WTC11 (cell line): ENCODE data around the gene SNX9. TPM values are rescaled to one million over a fixed set of nuclear protein-coding genes. Genes with fewer than 3 reads are reported as not detected.

Experiments
- ATAC-seq: fragments of 200-7000 bp; cut with Tn5 transposase; 2 replicates; pipeline ENCODE4 v1.10.0; 2021; ENCODE audit warnings: mild to moderate bottlenecking, moderate library complexity
- CTCF ChIA-PET: fragments of 300-600 bp; sonication (Branson Sonifier 250); formaldehyde crosslinking; loops from one replicate; lab custom pipeline; 2021; ENCODE audit warnings: antibody characterized with exemption; lab: Charles Lee
- POLR2A ChIA-PET: fragments of 350-600 bp; sonication (Branson Sonifier 250); formaldehyde crosslinking; loops from one replicate; lab custom pipeline; 2021; ENCODE audit warnings: antibody characterized with exemption; lab: Charles Lee
- DNase-seq: peaks from one replicate; pipeline ENCODE4 v3.0.0; 2021; ENCODE audit warnings: low spot score
- H3K27ac Mint-ChIP-seq: 2 replicates; pipeline ENCODE4 v1.8.0; 2021; ENCODE audit warnings: mixed read lengths
- H3K27me3 Mint-ChIP-seq: 2 replicates; pipeline ENCODE4 v1.8.0; 2021; ENCODE audit warnings: low read depth, mild to moderate bottlenecking, moderate library complexity, mixed read lengths
- H3K36me3 Mint-ChIP-seq: 2 replicates; pipeline ENCODE4 v1.8.0; 2021; ENCODE audit warnings: mixed read lengths
- H3K4me1 Mint-ChIP-seq: 2 replicates; pipeline ENCODE4 v1.8.0; 2022; ENCODE audit warnings: mixed read lengths
- H3K4me3 Mint-ChIP-seq: 2 replicates; pipeline ENCODE4 v1.8.0; 2021; ENCODE audit warnings: mild to moderate bottlenecking, moderate library complexity, mixed read lengths
- H3K9me3 Mint-ChIP-seq: 2 replicates; pipeline ENCODE4 v1.8.0; 2021; ENCODE audit warnings: mixed read lengths
- ATF2 ChIP-seq: sonication (generic); formaldehyde crosslinking; IDR thresholded peaks from 2 replicates; pipeline ENCODE4 v1.8.1; 2022; ENCODE audit warnings: low read depth, missing genetic modification reagents, borderline replicate concordance
- ATF3 ChIP-seq: sonication (generic); formaldehyde crosslinking; conservative IDR thresholded peaks from 2 replicates; pipeline ENCODE4 v1.8.1; 2022; ENCODE audit warnings: mild to moderate bottlenecking, missing genetic modification reagents
- CREB1 ChIP-seq: sonication (generic); formaldehyde crosslinking; IDR thresholded peaks from 2 replicates; pipeline ENCODE4 v1.8.0; 2023; ENCODE audit warnings: mild to moderate bottlenecking, missing genetic modification reagents
- CTCF ChIP-seq: fragments of 200-600 bp; IDR thresholded peaks from 2 replicates; pipeline ENCODE4 v1.8.0; 2022; ENCODE audit warnings: antibody characterized with exemption
- ETV6 ChIP-seq: sonication (generic); formaldehyde crosslinking; IDR thresholded peaks from 2 replicates; pipeline ENCODE4 v1.8.1; 2022; ENCODE audit warnings: mild to moderate bottlenecking, missing genetic modification reagents
- FOXP1 ChIP-seq: sonication (generic); formaldehyde crosslinking; IDR thresholded peaks from 2 replicates; pipeline ENCODE4 v1.8.0; 2022; ENCODE audit warnings: missing genetic modification reagents, mild to moderate bottlenecking, moderate library complexity, borderline replicate concordance
- GTF2I ChIP-seq: fragments of 250-450 bp; sonication (Bioruptor Pico); conservative IDR thresholded peaks from 2 replicates; pipeline ENCODE4 v1.4.0; 2021; ENCODE audit warnings: mild to moderate bottlenecking
- HMGA2 ChIP-seq: fragments of 250-450 bp; sonication (Bioruptor Pico); IDR thresholded peaks from 2 replicates; pipeline ENCODE4 v1.4.0; 2021; ENCODE audit warnings: mild to moderate bottlenecking, moderate library complexity
- JAZF1 ChIP-seq: fragments of 250-450 bp; sonication (Bioruptor Pico); IDR thresholded peaks from 2 replicates; pipeline ENCODE4 v1.9.0; 2021; ENCODE audit warnings: moderate library complexity, mild to moderate bottlenecking, inconsistent platforms
- PREB ChIP-seq: sonication (generic); formaldehyde crosslinking; IDR thresholded peaks from 2 replicates; pipeline ENCODE4 v1.8.1; 2022; ENCODE audit warnings: mild to moderate bottlenecking, missing genetic modification reagents, moderate library complexity, borderline replicate concordance
- RORB ChIP-seq: fragments of 250-450 bp; sonication (Bioruptor Pico); IDR thresholded peaks from 2 replicates; pipeline ENCODE4 v1.9.0; 2021; ENCODE audit warnings: mild to moderate bottlenecking
- STAT6 ChIP-seq: sonication (generic); formaldehyde crosslinking; conservative IDR thresholded peaks from 2 replicates; pipeline ENCODE4 v1.8.1; 2023; ENCODE audit warnings: mild to moderate bottlenecking, low read depth, missing genetic modification reagents, moderate library complexity
- TEAD1 ChIP-seq: sonication (generic); formaldehyde crosslinking; IDR thresholded peaks from 2 replicates; pipeline ENCODE4 v1.8.0; 2022; ENCODE audit warnings: mild to moderate bottlenecking, missing genetic modification reagents
- USF2 ChIP-seq: sonication (generic); formaldehyde crosslinking; IDR thresholded peaks from 2 replicates; pipeline ENCODE4 v1.8.1; 2023; ENCODE audit warnings: mild to moderate bottlenecking, missing genetic modification reagents, moderate library complexity
- ZNF317 ChIP-seq: sonication (generic); formaldehyde crosslinking; IDR thresholded peaks from 2 replicates; pipeline ENCODE4 v1.8.1; 2023; ENCODE audit warnings: low read depth, mild to moderate bottlenecking, moderate library complexity, missing genetic modification reagents, borderline replicate concordance
- ZNF396 ChIP-seq: fragments of 250-450 bp; sonication (Bioruptor Pico); IDR thresholded peaks from 2 replicates; pipeline ENCODE4 v1.8.0; 2021; ENCODE audit warnings: mild to moderate bottlenecking, moderate library complexity, borderline replicate concordance
- ZNF425 ChIP-seq: fragments of 250-450 bp; sonication (Bioruptor Pico); conservative IDR thresholded peaks from 2 replicates; pipeline ENCODE4 v1.9.0; 2021; ENCODE audit warnings: mild to moderate bottlenecking
- ZNF671 ChIP-seq: fragments of 250-450 bp; sonication (Bioruptor Pico); IDR thresholded peaks from 2 replicates; pipeline ENCODE4 v1.8.0; 2021; ENCODE audit warnings: mild to moderate bottlenecking
- total RNA-seq: library from RNA; stranded (reverse); gene quantifications from 3 replicates; pipeline ENCODE4 v1.2.3, GENCODE V29; 2021

Gene SNX9
- total RNA-seq, 1 experiment from 2014 or later, result 35.0 TPM

- TF ChIP-seq USF2 (CRISPR knock-in tag) (no peak), ZNF396 (CRISPR knock-in tag) (no peak), FOXP1 (CRISPR knock-in tag) (no peak), PREB (no peak), RORB (CRISPR knock-in tag) (no peak), ZNF671 (CRISPR knock-in tag) (no peak), ZNF425 (CRISPR knock-in tag) (no peak), ATF2 (no peak), JAZF1 (CRISPR knock-in tag) (no peak), HMGA2 (CRISPR knock-in tag) (no peak), CTCF (no peak)
These were observed 7.4 kb downstream of the SNX9 start (continued) for GRCh38 chr6:157830354-157831017.

- Mint-ChIP-seq H3K27me3 (no peaks in the 10 kb centered on the region), H3K9me3 (no peaks in the 10 kb centered on the region), H3K36me3 (no peaks in the 10 kb centered on the region), H3K4me1 (peaks cover 69% of the 10 kb centered on the region), H3K27ac (peak overlapping the region; percentile 95), H3K4me3 (peak overlapping the region; percentile 51)
- ATAC-seq (peak; percentile 10), DNase-seq (no peak)
- ChIA-PET CTCF (interaction anchor here (0.6 to 1.0 kb wide), 2 partner anchors 68 to 74 kb away, joined by 3 read pairs; no protein-coding TSS in a partner anchor), POLR2A (no interaction called here)
- TF ChIP-seq ATF3 (CRISPR knock-in tag) (no peak), GTF2I (CRISPR knock-in tag) (no peak), PREB (no peak), ZNF317 (CRISPR knock-in tag) (no peak), ETV6 (no peak), CREB1 (CRISPR knock-in tag) (no peak), TEAD1 (CRISPR knock-in tag) (no peak), STAT6 (CRISPR knock-in tag) (no peak)
These were observed 7.9 kb downstream of the SNX9 start for GRCh38 chr6:157831018-157831369.
